NCI-H2196 (cell line): ENCODE measurements around the gene GRAMD4.
"Not testable (repeated sequence)": the region's sequence is repeated elsewhere in the genome, so short reads cannot be mapped to it uniquely, and the experiment has no call there.

ENCODE experiments used
- DNase-seq: peaks from one replicate; lab custom pipeline; 2025; ENCODE audit not compliant: unreplicated experiment; lab: John Stamatoyannopoulos, UW

The GRAMD4 gene

GRCh38 chr22:46617986-46618647 lies 2.1 kb upstream of the GRAMD4 start:
- DNase-seq: no peak

GRCh38 chr22:46618667-46619066 lies 1.5 kb upstream of the GRAMD4 start:
- no peak for DNase-seq

DNA sequence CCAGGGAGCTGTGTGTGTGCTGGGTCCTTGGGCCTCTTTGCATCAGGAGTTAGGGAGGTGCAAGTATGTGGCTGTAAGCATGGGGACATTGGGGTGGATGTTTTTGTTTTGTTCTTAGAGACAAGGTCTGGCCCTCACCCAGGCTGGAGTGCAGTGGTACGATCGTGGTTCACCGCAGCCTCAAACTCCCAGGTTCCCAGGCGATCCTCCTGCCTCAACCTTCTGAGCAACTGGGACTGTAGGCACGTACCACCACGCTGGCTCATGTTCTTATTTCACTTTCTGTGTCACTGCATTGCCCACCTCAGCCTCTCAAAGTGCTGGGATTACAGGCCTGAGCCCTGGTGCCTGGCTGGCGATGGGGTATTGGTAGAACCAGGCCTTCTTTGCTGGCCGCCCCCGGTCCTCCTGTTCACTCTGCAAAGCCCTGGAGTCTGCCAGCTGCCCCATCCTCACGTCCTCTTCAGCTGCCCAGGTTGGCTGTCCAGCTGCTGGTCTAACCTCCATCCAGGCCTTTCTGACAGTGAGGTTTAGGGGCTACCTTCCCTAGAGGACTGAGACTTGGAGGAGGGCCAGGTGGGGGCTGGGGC lies 851 bp upstream of the GRAMD4 start:
- DNase-seq: no peak

DNA sequence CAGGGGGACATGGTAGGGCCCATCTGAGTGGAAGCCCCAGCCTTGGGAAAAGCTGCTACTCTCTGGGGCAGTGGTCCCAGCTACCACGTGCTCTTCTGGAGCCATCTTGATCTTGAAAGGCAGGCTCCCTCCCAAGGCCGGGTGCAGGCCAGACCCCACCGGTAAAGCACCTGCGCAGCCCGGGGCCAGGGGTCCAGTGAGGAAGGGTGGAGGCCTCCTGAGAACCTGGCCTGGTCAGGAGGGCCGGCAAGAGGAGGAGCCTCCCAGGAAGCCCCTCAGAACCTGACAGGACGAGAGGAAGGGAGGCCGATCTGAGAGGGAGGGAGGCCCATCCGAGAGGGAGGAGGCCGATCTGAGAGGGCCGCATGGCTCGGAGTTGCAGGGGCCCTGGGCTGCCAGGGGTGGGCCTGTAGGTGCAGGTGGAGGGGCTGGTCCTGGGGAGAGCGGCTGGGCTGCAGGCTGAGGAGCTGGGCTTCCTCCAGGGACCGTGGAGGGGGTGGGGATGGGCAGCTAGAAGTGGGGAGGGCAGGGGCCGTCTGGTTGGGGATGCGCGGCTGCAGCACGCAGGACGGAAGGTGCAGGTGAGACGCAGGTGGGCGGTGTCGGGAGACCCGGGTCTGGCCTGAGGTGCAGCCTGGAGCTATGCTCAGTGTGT lies 529 bp downstream of the GRAMD4 start:
- DNase-seq: no peak

GRCh38 chr22:46621243-46621930 lies 1.2 kb downstream of the GRAMD4 start:
- DNase-seq: not testable (repeated sequence)

GRCh38 chr22:46622081-46622521 lies 1.9 kb downstream of the GRAMD4 start:
- DNase-seq: no peak

DNA sequence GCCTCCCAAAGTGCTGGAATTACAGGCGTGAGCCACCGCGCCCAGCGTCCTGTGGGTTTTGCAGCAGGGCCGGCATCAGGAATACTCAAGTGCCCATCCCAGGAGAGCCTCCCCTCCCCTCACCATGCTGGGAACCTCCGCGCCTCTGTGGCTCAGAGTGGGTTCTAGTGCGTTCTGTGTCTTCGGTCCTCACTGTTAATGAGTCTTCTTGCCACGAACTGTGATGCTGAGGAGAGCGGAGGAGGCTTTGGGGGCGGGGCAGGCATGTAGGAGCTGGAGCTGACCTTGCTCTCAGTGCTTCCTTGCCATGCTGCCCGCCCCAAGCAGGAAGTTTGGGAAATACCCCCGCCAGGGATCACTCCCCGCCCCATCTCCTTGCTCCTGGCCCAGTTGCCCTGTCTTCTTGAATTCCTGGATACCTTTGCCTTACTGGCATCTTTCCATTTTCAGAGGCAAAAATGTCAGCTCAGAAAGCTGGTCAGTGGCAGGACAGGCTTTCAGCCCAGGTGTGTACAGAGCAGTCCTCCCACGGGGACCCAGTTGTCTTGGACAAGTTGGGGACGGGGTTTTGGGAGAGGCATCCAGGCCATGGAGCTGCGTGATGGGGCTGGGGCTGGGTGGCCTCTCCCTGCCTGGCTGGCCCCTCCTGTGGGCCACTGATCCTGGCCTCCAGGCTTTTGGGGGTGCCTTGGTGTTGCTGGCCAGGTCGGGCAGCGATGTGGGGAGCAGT lies 5.1 kb downstream of the GRAMD4 start:
- no peak for DNase-seq

DNA sequence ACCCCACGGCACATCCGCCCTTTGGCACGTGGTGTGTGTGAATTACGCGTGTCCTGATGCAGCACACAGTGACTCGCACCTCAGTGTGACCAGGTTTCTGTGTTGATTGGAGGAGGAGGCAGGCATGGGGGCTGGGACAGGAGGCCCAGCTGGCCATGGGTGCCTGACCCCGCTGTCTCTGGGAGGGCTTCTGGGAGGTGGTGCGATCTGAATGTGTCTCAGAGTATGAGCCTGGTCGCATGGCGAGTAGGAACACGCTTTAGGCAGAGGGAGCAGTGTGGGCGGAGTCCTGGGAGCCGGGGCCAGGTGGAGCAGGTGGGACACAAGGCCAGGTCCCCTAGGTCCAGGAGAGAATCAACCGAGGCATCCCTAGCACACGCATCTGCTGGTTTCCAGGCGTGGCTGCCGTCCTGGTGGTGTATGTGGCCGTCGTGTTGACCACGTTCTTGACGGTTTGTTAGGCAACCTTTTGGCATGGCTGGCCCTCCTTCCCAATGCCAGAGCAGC lies 5.7 kb downstream of the GRAMD4 start:
- no peak for DNase-seq

GRCh38 chr22:46626356-46626755 lies 6.2 kb downstream of the GRAMD4 start:
- no peak for DNase-seq

DNA sequence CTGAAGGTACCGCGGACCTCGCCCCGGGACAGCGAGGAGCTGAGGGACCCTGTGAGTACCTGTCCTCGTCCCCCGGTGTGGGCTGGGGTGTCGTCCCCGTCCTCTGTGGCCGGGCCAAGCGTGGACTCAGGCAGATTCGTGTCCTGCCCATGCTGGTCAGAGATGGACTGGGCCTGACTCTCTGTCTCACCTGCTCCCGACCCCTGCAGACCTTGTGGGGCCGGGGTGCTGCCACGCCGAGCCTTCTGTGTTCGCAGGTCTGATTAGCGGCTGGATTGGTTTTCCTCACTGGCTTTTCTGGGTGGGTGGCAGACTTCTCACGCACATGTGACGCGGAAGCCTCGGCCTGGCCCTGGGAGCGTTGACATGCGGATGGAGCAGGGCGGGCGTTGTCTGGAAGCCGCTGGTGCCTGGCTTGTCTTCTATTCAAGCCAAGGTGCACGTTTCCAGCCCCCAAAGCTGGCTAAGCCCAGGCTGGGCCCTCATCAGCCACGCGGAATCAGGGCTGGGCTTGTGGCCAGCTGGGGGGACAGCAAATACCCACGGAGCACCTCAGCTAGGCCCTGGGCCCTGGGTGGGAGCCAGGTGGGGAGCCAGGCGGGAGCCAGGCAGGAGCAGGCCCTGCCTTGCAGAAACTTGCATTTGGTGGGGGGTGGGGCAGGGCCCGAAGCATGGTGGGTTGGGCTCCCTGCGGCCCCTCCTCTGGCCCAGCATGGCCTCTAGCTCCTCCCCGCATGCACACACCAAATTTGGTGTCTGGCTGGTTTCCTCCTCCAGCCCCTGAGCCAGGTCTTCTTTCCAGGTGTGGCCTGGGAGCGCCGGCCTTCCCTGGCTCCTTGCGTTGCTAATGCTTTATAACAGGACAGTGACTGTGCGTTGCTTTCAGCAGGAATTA lies 7.0 kb downstream of the GRAMD4 start:
- peak; percentile 15 for DNase-seq

GRCh38 chr22:46627806-46628482 lies 7.8 kb downstream of the GRAMD4 start:
- DNase-seq: no peak

DNA sequence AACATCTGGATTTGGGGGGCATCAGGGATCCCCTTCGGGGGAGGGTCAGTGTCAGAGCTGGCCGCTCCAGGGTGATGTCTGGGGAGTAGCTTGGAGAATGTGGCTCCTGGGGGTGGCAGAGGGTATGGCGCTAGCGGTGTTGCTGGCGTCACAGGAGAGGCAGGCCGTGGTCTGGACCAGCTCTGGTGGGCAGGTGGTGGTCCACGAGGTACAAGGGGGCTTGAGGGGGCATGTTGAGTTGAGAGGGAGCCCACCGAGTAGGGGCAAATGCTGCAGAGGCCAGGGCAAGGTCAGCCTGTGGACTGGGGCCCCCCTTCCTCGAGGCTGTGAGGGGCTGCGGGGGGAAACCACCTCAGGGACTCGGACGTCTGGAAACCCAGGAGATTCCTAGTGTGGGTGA lies 8.6 kb downstream of the GRAMD4 start:
- DNase-seq: no peak

- no peak for DNase-seq
Measured at GRCh38 chr22:46629291-46629690, 9.1 kb downstream of the GRAMD4 start.

GRCh38 chr22:46631113-46631512 lies 10.9 kb downstream of the GRAMD4 start:
- DNase-seq: no peak

- no peak for DNase-seq
Measured at GRCh38 chr22:46632646-46633249, 12.6 kb downstream of the GRAMD4 start.

DNA sequence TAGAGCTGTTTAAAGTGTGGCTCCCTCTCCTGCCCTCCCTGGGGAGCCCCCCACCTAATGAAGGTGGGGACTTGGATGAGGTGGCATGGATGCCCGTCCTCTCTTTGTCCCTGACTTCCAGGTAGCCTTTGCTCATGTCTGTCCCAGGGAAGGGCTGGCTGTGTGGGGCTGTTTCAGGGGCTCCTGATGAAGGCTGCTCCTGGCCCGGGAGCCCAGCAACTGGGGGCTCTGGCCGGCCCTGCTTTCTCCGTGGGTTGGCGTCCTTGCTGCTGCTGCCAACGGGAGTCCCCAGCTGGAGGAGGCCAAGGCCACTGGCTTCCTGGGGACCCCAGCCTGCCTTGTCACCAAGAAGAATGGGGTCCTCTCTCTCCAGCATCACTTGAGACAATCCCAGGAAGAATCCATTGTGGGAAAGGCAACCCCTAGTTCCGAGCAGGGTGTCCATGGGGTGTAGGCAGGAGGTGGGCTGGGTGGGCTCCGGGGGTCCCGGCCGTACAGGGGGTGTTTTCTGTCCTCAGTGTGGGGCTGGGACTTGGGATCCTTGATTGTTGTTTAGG lies 13.2 kb downstream of the GRAMD4 start:
- DNase-seq: no peak

DNA sequence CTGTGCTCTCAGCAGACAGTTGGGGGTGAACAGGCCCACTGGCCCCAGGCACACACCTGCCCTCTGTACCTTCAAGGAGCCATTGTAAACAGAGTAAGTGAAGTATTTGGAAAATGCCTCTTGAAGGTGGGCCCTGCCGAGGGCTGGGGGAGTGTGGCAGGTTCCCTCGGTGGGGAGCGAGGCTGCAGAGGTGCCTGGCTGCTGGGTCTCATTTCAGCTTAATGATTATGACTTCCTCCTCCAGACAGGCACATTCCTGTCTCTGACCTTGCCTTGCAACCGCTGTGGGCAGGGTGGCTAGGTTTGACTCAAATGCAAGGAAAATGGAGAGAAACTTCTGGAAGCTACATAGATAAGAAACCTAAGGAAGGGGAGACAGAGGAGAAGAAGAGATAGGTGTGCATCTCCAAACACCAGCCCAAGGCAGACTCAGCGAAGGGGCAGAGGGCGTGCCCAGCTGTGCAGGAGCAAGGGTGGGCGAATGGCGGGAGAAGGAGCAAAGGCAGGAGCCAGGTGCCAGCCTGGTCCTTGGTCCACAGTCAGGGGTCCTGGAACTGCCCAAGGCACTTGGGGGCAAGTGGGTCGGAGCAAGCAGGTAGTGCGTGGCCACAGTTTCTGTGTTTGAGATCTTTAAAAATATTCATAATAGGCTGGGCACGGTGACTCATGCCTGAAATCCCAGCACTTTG lies 14.0 kb downstream of the GRAMD4 start:
- DNase-seq: no peak
